ENCODE data around the gene AKAP6.

AKAP6 gene

DNA sequence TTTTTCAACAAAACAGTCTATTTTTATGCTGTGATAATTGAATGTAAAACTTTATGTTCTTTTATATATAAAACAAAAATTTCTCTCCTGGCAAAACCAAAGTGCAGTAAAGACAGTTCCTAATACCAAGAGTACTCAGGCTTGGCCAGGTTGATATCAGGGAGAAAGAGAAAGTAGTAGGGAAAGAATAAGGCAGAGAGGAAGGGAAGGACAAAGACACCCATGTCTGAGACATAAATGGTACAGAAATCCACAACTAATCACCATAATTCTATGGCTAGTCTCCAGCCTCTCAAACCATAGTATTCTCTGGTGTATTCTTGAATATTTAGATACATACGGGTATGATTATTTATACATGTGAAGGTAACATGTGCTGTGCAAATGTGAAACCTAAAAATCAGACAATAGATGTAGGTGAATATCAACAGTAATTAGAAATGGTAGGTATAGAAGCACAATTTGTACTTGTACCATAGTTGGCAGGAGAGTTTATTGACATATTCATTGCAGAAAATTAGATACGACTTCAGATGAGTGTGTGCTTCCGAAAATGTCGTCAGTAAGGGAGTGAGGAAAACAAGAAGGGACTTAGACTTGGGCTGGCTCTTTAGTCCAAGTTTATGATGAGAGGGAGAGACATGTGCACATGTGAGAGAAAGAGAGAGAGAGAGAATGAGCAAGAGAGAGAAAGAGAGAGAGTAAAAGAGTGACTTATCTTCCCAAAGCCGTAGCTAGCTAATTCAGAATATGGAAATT, 378.8 kb downstream of the AKAP6 start:
- no peak overlapping the region for H3K4me3 ChIP-seq (ENCODE audit: low read length)
- TF ChIP-seq ZNF274 (IDR thresholded peaks at IDR 0.05; ENCODE audit: low read depth, low read length), result no peak

DNA sequence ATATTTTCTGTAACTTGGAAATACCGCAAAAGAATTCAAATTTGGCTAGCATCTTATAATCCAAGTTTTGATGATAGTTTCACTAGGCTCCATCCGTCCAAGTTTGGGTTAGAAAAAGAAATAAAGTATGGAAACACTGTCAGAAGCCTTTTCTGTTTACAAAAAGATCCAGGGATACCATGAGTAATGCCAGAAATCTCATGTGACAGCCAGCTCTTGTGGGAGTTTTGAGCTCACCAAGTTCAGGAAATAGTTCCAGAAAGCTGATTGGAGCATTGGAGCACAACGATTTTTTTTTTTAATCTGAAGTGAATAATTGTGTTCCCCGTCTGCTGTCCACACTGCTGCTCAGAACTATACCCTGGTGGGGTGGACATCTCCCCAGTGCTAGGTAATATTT, 379.9 kb downstream of the AKAP6 start:
- no peak for TF ChIP-seq ZNF274 (IDR thresholded peaks at IDR 0.05; ENCODE audit: low read depth, low read length)
- no peak overlapping the region for H3K4me3 ChIP-seq (ENCODE audit: low read length)

GRCh38 chr14:32710231-32710671, 381.2 kb downstream of the AKAP6 start:
- H3K4me3 ChIP-seq (ENCODE audit: low read length), result no peak overlapping the region
- no peak for TF ChIP-seq ZNF274 (IDR thresholded peaks at IDR 0.05; ENCODE audit: low read depth, low read length)

DNA sequence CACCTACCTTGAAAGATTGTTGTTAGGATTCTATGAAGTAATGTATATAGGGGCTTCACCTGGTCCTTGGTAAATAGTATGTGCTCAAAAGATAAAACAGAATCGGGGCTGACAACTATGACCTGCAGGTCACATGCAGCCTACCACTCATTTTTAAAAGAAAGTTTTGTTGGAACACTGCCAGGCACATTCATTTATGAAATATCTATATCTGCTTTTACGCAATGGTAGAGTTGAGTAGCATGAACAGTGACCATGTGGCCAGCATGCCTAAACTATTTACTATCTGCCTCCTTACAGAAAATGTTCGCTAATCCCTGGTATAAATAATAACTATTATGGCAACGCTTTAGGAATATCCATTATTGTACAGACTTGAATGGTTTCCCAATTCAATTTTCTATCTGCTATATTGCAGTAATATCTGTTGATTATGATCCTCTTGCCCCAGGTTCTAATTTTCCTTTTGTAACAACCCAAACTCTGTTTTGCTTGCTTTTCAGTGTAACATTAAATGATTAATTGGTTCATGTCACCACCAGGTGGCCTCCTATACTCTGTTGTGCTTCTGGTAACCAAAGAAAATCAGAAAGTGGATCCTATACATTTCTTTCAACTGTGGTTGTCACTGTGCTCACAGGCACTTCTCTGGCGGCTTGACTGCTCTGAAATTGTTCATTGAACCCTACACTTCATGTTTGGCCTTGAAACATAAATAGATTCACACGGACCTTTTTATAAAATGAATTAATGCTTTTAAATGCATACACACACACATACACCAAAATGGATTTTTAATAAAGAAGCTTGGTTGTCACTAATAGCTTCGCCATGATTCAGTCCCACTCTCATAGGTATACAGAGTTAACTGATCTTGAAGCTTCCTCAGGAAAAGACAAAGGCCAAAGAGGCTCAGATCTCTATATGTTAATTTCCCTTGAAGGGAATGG, 381.9 kb downstream of the AKAP6 start:
- no peak for TF ChIP-seq ZNF274 (IDR thresholded peaks at IDR 0.05; ENCODE audit: low read depth, low read length)
- no peak overlapping the region for H3K4me3 ChIP-seq (ENCODE audit: low read length)

- H3K4me3 ChIP-seq (ENCODE audit: low read length), result no peak overlapping the region
- no peak for TF ChIP-seq ZNF274 (IDR thresholded peaks at IDR 0.05; ENCODE audit: low read depth, low read length)
These were observed 384.8 kb downstream of the AKAP6 start for GRCh38 chr14:32713856-32714255.

DNA sequence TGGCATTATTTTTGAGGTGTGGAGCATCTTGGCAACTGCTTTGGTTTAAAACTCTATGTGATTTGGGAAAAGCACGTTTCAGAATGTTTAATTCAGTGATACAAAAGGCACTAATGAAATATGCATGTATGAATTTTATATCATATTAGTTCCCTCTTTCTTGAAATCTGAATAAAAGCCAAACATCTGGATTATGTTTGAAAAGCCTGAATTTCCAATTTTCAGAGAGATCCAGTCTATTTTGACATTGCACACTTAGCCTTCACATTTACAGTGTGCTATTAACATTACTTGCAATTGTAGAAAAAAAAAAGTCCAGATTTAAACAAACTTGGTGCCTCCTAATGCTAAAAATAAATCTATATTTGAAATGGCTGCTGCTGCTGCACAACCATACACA, 390.5 kb downstream of the AKAP6 start:
- H3K4me3 ChIP-seq (ENCODE audit: low read length), result no peak overlapping the region

DNA sequence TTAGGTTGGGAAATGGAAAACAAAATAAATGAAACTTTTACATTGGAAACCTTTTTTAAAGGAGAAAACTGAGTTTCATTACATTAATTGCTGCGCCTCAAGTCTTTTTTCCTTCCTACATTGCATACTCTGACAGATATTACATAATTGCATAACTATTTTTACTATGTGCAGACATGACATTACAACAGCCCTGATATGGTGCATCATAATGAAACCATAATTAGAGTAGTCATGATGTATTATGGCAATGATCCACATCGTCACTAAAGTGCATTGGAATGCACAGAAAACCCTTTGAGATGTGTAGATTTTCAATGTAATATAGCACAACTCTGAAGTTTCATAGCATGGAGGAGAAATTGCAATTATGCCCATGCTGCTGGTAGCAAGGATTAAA, 391.8 kb downstream of the AKAP6 start:
- H3K4me3 ChIP-seq (ENCODE audit: low read length), result no peak overlapping the region
- no peak for TF ChIP-seq ZNF274 (IDR thresholded peaks at IDR 0.05; ENCODE audit: low read depth, low read length)

More for the DNA sequence above, 390.5 kb downstream of the AKAP6 start:
- no peak for TF ChIP-seq ZNF274 (IDR thresholded peaks at IDR 0.05; ENCODE audit: low read depth, low read length)

GRCh38 chr14:32722631-32723183, 393.6 kb downstream of the AKAP6 start:
- TF ChIP-seq ZNF274 (IDR thresholded peaks at IDR 0.05; ENCODE audit: low read depth, low read length), result no peak
- no peak overlapping the region for H3K4me3 ChIP-seq (ENCODE audit: low read length)

- H3K4me3 ChIP-seq (ENCODE audit: low read length), result no peak overlapping the region; the same call in 1 of the 2 replicates
- TF ChIP-seq ZNF274 (IDR thresholded peaks at IDR 0.05; ENCODE audit: low read depth, low read length), result no peak
These were observed 395.9 kb downstream of the AKAP6 start for GRCh38 chr14:32724867-32725471.

- H3K4me3 ChIP-seq (ENCODE audit: low read length), result no peak overlapping the region
- TF ChIP-seq ZNF274 (IDR thresholded peaks at IDR 0.05; ENCODE audit: low read depth, low read length), result no peak
These were observed 397.4 kb downstream of the AKAP6 start for GRCh38 chr14:32726516-32726915.

DNA sequence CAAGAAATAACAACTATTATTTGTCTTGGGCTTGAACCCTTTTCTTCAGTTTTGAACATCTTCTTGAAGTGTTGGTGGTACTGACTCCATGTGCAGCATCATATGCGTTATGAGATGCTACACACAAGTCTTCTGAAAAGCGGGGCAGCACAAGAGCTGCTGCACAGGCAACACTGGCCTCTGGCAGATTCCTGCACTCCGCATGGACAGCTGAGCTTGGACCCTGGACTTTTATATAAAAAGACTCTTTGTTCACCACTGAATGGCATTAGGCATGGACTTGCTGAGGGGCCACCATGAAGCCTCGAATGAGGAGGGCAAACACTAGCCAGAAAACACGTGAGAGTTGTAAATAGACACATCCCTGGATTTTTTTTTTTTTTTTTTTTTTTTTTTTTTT, 398.7 kb downstream of the AKAP6 start:
- TF ChIP-seq ZNF274 (IDR thresholded peaks at IDR 0.05; ENCODE audit: low read depth, low read length), result no peak
- no peak overlapping the region for H3K4me3 ChIP-seq (ENCODE audit: low read length)

- no peak overlapping the region for H3K4me3 ChIP-seq (ENCODE audit: low read length)
- TF ChIP-seq ZNF274 (IDR thresholded peaks at IDR 0.05; ENCODE audit: low read depth, low read length), result no peak
These were observed 399.4 kb downstream of the AKAP6 start for GRCh38 chr14:32728526-32728925.

GRCh38 chr14:32728976-32729375, 399.9 kb downstream of the AKAP6 start:
- H3K4me3 ChIP-seq (ENCODE audit: low read length), result no peak overlapping the region
- TF ChIP-seq ZNF274 (IDR thresholded peaks at IDR 0.05; ENCODE audit: low read depth, low read length), result no peak

- H3K4me3 ChIP-seq (ENCODE audit: low read length), result no peak overlapping the region
- TF ChIP-seq ZNF274 (IDR thresholded peaks at IDR 0.05; ENCODE audit: low read depth, low read length), result no peak
These were observed 402.2 kb downstream of the AKAP6 start for GRCh38 chr14:32731249-32731648.
